NCI-H1105 treated with DMSO at 0.1 percent for 48 hours (cell line): ENCODE measurements around the gene FERD3L.

Source experiments
- DNase-seq: peaks from one replicate; lab custom pipeline; 2025; lab: John Stamatoyannopoulos, UW

FERD3L gene

DNA sequence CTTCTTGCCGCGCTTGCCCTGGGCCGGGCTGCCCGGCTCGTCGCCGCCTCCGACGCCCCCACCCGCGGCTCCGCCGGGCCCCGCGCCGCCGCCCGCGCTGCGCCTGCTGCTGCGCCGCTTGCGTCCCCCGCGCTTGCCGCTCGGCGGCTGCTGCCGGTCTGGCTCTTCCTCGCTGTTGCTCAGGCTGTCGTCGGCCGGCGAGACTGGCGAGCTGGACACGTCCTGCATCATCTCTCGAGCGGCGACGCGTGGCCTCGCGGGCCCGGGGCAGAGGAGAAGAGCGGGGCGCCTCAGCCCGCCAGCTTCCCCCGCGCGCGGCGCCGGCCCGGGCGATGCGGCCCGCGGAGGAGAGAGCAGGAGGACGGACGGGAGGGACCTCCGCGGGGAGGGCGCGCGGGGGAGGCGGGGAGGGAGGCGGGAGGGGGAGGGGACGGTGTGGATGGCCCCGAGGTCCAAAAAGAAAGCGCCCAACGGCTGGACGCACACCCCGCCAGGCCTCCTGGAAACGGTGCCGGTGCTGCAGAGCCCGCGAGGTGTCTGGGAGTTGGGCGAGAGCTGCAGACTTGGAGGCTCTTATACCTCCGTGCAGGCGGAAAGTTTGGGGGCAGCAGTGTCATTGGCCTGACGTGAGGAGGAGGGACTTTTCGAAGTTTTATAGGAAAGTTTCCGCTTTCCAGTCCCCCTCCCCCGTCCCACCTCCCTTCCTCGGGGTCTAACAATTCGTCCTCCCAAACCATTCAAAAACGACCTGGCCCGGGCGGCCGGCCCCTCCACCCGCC, 27.9 kb downstream of the FERD3L start, which contains the start of gene TWIST1:
TSS of gene TWIST1 (minus strand) at position 546 of the 779 bp plus-strand sequence. CDS start at position 231, 315 bp downstream.
- DNase-seq: peak; percentile 25

DNA sequence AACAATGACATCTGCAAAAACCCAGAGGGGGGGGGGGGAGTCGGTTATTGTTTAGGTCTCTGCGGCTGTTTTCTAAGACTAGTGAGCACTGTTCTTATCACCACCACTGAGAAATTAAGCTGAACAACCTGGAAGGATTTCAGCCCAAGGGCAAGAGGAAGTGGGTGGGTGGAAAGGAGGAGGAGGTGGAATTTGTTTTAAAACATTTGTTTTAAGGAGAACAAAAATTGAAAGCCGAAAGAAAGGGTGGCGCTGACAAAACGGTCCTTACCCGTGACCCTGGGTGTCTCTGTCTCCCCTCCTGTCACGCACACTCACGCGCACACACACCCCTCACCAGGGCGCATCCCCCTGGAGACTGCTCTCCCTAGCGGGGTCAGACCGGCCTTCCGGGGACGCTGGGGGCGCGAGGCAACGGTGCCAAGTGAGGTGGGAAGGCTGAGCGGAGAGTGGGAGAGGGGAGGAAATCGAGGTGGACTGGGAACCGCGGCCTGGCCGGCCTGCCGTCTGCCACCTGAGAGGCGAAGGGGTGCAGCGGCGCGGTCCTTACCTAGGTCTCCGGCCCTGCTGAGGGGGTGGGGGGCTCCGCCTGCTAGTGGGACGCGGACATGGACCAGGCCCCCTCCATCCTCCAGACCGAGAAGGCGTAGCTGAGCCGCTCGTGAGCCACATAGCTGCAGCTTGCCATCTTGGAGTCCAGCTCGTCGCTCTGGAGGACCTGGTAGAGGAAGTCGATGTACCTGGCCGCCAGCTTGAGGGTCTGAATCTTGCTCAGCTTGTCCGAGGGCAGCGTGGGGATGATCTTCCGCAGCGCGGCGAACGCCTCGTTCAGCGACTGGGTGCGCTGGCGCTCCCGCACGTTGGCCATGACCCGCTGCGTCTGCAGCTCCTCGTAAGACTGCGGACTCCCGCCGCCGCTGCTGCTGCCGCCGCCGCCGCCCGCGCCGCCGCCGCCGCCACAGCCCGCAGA, 28.8 kb downstream of the FERD3L start:
- DNase-seq: peak; percentile 20

DNA sequence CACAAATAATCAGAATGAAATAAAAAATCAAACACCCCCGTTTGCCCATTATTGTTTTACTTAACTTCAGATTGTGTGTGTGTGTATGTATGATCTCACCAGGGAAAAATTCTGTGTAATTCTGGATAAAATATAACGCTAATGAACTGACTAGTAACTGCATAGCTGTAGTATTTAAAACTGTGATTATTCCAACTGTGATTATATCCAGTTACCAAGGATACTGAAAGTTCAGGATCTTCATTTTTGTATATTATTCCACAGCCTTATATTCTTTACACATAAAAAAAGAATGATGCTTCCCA, 30.7 kb downstream of the FERD3L start:
- no peak for DNase-seq

DNA sequence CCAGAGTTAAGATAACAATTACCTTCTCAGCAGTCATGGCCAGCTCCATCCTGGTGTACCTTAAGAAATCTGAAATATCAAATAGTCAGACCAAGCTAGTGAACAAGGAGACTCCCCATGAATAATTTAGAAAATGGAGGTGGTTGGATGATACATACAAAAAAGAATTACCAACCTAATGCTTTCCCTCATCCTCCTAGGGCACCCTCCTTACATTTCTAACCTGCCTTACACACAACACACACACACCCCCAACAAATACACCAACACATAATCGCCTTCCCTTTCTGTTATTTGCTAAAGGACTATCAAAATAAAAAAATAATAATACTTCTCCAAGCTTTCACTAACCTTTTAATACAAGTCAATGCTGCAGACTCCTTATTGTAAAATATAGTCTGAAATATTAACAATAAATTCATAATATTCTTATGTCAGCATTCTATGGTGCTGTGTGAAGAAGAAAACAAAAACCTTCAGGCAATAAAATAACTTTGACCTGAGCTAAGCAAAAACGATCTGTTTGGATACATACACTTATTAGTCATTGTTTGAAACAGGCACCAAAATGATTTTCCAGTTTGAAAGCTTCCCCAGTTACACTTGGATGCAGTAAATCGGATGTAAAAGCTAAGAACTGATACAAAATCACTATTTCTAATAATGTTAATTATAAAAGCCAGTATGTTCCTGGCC, 31.2 kb downstream of the FERD3L start:
- DNase-seq: no peak

DNA sequence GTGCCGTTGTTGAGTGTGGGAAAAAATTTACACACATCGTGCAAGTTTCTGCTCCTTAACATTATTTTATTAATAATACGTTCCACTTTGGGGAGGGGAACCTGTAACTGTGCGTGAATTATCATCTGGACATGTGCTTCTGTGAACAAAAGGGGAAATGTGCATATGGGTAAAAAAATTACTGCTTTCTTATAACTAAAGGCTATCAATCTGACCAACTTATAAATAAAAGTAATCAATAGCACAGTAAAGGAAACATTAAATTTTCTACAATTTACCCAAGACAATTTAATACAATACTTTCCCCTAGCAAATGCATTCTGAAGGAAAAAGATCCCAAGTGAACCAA, 32.2 kb downstream of the FERD3L start:
- DNase-seq: no peak

DNA sequence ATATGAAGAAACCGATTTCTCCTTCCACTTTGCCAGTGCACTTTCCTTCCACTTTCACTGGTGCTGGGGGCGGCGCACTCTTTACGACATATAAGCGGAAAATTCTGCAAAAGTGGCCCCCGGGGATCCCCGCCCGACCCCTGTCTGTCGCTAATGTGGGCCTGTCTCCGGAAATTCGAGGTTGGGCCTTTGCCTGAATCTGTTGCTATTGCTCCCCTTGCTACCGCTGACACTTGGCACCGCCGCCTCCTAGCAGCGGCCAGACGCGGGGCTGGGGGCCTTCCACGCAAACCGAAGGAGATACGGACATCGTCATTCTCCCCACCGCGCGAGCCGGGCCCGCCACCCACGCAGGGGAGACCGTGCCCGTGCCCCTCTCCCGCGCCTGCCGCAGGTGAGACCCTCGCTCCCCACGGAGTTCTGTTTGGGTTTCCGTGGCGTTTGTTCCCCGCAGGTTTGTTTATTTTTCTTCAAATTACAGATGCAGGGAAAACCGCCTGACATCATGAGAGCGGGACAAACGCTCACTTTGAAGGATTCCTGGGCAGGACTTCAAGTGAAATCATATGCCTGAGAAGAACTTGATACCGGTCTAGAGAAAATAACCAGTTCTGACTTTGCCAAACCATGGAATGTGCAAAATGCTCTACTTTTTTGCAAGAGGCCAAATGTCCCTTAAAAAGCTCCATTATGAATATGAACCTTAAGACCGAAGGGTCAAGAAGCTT, 32.8 kb downstream of the FERD3L start:
- DNase-seq: no peak

DNA sequence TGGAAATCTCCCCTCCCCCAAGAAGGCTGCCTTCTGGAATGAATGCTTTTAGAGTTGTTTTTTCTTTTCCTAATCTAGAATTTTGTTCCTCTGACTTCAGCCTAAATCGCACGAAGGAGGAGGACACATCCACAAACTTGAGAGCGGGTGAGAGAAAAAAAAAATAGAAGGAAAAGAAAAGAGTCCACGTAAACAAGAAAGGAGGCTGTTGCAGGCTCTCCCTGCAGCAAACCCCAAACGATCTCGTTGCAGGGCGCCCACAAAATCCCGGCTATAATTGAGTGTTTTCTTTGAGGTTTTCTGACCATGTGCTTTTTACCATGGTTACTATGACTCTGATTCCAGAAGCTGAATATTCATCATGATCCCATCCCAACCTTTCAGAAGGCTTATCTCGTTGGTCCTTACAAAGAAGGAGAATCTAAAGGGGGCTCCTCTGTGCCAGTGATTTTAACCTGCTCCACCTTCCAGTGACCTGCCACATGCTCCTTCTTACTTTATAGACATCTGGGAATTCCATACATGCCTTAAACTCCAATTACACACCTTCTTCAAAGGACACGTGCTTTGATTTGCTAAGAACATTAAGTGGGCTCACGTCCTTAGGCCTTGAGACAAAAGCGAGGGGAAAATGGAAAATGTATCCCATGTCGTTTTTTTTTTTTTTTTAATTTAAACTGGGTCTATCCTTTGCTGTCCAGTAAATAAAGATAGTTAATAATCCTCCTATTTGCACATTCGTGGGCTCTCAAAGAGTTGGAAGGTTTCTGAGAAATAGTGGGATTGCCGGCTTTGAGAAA, 33.5 kb downstream of the FERD3L start:
- no peak for DNase-seq

DNA sequence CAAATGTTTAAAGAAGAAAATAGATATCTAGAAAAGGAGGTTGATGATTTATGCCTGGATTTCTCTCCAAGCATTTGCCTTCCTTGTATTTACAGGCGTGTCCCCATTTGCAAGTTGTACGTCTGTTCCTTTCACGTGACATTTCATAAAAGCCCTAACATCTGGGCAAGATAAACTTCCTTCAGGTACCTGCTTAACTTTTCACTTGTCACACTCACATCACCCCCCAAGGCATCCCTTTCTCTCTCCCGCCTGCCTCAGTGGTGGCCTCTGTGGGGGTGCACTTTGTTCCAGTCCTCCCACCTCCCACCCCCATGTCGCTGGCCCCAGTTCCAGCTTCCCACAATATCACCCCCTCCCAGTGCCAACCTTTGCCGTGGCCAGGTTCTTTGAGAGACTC, 34.4 kb downstream of the FERD3L start:
- no peak for DNase-seq

DNA sequence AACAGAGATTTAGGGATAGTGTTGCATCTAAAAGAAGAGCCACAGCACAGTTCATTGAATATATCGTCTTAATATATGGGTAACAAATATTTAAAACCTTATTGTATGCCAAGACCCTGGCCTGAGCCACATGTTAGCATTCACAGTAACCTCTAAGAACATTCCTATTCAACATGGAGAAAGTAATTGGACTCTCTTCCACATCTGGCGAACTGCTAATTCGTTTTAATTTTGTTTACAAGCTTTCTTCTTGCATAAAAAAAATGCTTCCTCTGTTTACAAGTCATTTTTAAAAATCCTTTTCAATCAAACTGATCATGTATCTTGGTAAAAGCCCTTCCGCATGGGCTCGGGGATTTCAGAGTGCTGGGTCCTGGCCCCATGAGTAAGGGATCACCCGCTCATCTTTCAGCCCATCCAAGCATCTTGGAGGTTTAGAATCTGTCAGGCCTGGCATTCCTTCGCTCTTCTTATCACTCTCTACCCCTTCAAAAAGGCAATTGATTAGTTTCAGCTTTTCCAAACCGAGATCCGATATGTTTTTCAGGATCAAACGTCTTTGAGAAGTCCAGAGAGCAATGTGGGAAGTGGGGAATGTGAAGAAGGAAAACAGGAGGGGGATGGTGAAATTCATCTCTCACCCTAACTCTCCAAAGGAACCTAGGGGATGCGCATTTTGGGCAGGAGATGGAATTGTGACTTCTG, 35.0 kb downstream of the FERD3L start:
- DNase-seq: no peak

DNA sequence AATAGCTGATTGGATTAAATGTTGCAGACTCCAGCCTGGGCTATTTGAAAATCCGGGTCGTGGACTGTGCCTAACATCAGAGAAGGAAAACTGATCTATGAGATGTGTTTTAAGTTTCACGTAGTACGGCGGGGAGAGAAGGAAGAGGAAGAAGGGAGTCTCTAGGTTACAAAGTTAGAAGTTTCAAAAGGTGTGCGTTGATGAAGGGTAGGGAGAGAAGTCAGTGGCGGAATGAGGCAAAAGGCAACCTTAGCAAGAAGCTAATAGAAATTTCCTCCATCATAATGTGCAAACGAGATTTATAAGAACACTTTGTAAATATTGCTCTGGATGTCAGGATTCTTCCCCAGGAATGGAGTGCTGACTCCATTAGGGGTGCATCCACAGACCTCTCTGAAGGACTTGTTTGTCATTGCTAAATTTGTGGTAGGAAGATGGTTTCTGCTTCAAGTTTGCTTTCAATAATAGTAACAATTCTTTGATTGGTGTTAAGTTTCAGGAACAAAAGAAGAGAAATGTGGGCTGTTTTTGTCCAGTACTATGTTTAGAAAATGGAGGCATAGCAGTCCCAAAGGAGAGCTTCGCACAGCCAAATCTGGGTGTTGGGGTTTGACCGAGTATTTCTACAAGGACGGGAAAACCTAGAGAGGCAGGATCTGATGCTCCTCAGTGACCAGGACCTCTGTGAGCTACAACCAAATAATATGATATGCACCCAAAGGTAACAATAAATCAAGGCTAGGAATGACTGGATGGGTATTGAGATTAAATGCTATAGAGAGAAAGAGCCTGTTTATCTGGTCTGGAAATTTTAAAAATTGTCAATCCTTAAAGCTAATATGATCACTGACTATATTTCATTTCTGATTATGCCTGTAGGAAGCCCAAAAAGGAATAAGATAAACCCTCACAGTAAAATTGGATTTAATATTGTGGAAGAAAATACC, 35.9 kb downstream of the FERD3L start:
- DNase-seq: no peak

DNA sequence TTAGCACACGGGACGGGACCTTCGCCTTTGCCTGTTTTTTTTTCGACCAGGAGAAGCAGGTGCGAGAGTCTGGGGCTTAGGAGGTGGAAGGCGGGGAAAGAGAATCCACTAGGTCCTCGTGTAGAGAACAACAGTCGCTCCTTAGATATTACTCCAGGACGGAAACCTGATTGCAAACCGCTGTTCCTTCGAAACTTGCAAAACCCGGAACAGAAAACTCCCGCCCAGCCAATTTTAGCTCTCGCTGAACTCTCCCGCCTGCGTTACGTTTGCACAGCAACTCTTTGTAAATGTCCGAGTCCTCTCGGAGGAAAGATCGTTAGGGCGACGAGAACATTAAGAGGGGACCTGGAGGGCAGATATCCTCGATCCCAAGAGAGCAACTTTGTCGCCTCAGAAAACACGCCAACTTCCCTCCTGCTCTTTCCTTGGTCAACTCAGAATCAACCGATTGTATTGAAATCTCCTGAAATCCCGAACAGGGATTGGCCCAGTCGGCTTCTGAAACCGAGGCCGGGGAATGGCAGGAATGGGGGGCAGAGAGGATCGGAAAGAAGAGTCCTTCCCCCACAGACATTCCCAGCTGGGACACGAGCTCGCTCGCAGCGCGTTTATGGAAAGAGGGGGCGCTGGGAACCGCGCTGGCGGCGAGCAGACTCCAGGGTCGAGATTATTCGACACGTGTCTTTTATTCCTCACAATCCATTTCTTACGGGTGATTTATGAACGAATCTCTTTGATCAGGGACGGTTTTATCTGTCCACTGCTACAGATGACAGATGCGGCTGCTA, 37.7 kb downstream of the FERD3L start:
- no peak for DNase-seq

DNA sequence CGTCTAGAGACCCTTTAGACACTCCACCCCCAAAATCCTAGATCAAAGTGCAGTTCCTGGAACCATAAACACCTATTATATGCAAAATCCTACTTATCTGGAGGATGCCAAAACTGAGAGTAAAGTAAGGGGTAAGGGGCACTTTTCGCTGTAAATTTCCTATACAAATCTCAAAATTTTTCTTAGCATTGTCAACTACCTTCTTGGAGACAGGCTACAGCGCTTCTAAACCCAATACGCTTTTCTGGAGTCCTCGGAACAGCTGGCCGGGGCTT, 38.2 kb downstream of the FERD3L start:
- DNase-seq: no peak

DNA sequence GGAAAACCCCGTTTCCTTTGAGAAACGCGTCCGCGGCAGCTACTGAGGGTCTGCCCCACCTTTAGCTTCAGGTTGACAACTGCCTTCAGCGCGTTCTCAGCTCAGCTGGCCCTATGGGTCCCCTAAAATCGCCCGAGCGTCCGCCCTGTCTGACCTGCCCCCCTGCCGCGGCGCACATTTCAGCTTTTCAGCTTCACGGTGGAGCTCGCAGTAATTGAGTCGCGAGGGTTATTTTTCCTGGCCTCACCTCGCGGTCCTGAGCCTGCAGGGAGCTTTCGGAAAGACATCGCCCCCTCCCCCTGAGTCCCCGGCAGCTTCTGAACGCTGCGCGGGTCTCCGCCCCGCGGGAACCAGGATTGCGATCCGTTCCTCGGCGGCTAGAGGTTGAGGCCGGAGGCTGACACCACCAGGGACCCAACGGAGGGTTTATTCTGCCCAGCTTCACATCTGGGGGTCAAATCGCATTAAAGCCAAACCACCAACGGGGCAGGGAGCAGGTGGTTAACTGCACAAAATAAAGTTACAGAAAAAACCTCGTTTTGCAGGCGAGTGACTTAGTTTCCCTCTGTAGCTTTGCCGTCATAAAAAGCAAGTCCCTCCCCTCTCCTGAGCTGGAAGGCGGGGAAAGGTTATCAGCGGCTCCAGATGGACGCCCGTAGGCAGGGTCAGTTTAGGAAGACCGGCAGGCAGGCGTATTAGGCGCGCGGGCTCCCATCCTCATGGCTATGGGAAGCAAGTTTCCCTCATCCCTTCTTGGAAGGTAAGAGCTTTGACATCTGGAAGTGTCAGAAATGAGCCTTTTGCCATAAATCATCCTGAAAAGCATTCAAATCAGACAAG, 38.8 kb downstream of the FERD3L start:
- no peak for DNase-seq

DNA sequence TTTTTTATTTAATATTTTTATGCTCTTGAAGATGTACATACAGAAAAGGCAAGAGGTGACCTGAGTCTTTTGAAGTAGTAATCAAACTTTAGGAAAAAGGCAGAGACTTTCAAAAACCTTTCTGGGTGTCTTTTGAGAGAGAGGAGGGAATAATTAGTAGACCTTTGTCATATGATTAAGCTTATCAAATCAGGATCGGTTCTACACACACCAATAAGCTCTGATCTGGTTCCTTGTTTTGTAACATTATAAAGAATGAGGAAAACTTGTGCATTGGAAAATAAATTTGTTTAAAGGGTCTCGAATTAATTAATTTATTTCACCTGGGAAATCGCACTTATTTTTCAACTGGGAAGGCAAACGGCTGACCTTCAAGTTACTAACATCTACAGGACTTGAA, 39.7 kb downstream of the FERD3L start:
- DNase-seq: no peak

DNA sequence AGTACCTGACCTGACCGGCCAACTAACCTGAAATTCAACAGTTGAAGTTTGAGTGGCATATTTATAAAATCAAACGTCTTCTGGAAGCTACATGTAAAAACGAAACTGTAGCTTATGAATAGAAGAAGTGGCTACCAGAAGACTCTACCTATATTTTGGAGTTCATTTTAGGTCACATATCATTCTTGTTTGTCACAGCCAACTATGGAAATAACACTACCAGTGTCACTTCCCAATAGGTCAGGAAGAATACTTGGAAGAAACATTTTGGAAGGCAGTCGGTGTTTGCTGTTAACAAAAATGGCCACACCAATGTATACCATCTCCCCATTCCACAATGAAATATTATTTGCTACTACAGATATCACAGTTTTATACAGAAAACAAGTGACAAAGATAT, 40.4 kb downstream of the FERD3L start:
- DNase-seq: no peak

DNA sequence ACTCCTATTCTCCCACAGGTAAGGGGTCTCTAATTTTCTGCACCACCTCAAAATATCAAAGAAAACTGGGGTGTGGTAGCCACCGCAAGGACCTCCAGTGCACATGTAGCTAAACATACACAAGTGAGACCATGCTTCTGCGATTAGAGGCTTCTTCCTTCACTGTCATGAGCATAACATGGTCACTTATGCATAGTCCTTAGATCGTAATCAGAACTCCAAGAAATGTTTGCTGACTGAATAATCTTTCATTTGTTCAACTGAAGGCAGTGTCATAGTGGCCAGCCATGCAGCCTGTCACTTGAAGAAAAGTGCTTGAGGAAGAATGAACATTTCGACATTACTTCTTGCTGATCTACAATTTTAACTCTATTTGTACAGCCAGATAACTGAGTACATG, 42.3 kb downstream of the FERD3L start:
- DNase-seq: no peak

DNA sequence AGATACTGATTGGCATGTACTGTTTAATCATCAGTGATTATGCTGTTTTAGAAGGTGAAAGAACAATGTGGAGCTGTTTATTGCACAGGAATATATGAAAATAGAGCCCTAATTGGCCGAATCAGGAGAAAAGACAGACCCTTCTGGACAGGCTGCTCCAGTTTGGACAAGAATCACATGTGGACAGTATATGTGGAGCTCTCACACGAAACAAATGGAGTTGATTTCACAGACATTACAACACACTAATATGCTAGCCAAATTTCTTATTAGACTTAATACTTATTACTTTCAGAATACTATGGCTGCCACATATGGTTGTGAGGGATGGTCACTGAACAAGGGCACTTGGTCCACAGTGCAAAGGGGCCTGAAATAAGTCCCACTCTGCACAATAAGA, 43.3 kb downstream of the FERD3L start:
- DNase-seq: no peak

DNA sequence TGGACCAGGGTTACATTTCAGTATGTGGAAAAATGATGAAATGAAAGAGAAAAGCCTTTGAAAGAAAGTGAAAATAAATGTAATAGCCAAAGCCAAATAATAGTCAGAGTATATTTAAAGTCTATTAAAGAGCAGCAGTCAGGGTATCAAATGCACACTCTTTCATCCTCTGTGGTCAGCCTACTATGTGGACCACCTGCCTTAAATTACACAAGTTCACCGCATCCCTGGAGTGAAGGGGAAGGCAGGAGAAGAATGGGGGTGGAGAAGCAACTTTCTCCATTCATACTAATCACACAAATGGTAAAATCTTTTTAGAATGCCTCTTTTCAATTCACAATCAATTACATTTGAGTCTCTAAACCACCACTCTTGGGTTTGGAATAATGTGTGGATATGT, 43.7 kb downstream of the FERD3L start:
- DNase-seq: no peak
